ENCODE measurements around the gene AGMO.
A peak's percentile ranks its signal among the peaks of the same experiment; 100 is the strongest.

Gene AGMO

DNA sequence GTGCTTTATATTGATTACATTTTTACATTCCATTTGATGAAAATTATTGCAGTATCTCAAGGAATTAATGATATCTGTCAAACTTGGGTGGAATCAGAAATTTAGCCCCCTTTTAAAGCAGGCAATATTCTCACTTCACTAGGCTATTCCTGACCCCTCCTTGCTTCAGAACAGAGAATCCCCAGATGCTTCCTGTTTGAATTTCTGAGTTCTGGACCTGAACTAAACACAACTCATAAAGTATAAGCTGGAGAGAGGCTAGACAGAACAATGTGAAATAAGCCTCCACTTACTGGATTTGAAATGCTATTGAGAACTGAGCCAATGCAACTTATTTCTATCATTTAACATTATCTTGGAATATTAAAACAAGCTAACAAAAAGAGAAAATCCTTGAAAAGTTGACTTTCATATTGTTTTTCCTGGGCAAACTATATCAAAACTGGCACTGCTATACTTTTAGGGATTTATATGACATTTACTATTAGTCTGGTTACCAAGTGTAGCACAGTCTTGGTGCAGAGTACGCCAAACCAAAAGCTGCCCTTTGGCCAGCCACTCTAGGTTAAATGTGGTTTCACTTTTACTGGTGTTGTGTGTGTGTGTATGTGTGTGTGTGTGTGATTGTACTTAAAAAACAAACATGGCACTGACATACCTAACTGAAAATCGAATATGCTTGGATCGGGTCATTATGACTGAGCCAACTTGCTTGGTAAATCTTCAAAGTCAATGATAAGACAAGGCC, 19.0 kb upstream of the AGMO start:
- 81% methylated on average over 3 of the region's 3 CpGs for WGBS
- DNase-seq: peak; percentile 52

DNA sequence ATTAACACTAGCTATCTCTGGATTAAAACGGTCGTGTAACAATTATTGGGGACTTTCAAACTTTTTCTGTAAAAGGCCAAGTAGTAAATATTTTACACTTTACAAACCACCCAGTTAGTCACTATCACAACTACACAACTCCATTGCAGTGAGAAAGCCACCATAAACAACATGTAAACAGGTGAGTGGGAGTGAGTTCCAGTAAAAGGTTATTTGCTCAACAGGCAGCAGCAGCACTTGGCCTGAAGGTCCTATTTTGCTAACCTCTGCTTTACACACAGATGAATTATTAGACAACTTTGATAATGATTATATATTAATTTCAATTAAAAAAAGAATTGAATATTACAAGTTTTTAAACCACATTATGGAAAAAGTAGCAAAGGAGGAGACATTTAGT, 15.8 kb upstream of the AGMO start:
- no peaks in the 10 kb centered on the region for H3K27me3 ChIP-seq (ENCODE audit: control insufficient read depth in 1 of 2, insufficient read depth in 1 of 2, low read length in 2 of 2)
- no peak overlapping the region for H3K9ac ChIP-seq (ENCODE audit: low read length)
- no peak overlapping the region for H2BK12ac ChIP-seq (ENCODE audit: low read length in 2 of 2)
- H2AFZ ChIP-seq (ENCODE audit: low read depth, low read length): no peak overlapping the region
- H4K91ac ChIP-seq (ENCODE audit: low read length): no peak overlapping the region
- no peak overlapping the region for H3K4me2 ChIP-seq (ENCODE audit: low read length, poor library complexity, severe bottlenecking)
- H2BK15ac ChIP-seq (ENCODE audit: low read depth, poor library complexity, severe bottlenecking): no peak overlapping the region
- H4K8ac ChIP-seq (ENCODE audit: low read length): no peak overlapping the region
- no peak overlapping the region for H3K23ac ChIP-seq (ENCODE audit: low read length in 2 of 2)
- H3K4ac ChIP-seq (ENCODE audit: low read depth in 1 of 2, low read length in 2 of 2): no peak overlapping the region
- no peak overlapping the region for H2AK5ac ChIP-seq (ENCODE audit: low read length, severe bottlenecking)
- H3K27ac ChIP-seq (ENCODE audit: low read length, poor library complexity, severe bottlenecking): no peak overlapping the region
- H3K9me3 ChIP-seq (ENCODE audit: control insufficient read depth, low read length): no peaks in the 10 kb centered on the region
- no peak for DNase-seq
- H2BK120ac ChIP-seq (ENCODE audit: low read depth, low read length): no peak overlapping the region
- 100% methylated on average over 1 of the region's 2 CpGs for WGBS
- no peak overlapping the region for H3K4me3 ChIP-seq (ENCODE audit: insufficient read depth in 1 of 2, low read depth in 1 of 2, low read length in 2 of 2)
- H3K36me3 ChIP-seq (ENCODE audit: control insufficient read depth in 1 of 2, insufficient read depth in 2 of 2, low read depth in 1 of 2, low read length in 2 of 2): no peaks in the 10 kb centered on the region
- no peak overlapping the region for H3K18ac ChIP-seq (ENCODE audit: low read depth in 1 of 2, low read length in 2 of 2)
- H3K4me1 ChIP-seq (ENCODE audit: control insufficient read depth, insufficient read depth, low read depth, low read length): no peaks in the 10 kb centered on the region
- no peaks in the 10 kb centered on the region for H3K79me1 ChIP-seq (replicated peaks; ENCODE audit: low read length, poor library complexity, severe bottlenecking)
- no peak overlapping the region for H2BK5ac ChIP-seq (ENCODE audit: low read depth, low read length, poor library complexity, severe bottlenecking)
- H3K14ac ChIP-seq (ENCODE audit: low read length in 2 of 2): no peak overlapping the region

More for the DNA sequence above, 19.0 kb upstream of the AGMO start:
- Histone ChIP-seq H3K23ac (ENCODE audit: low read length in 2 of 2) (no peak overlapping the region), H3K27me3 (ENCODE audit: control insufficient read depth in 1 of 2, insufficient read depth in 1 of 2, low read length in 2 of 2) (no peaks in the 10 kb centered on the region), H3K9ac (ENCODE audit: low read length) (no peak overlapping the region), H3K18ac (ENCODE audit: low read depth in 1 of 2, low read length in 2 of 2) (no peak overlapping the region), H3K4ac (ENCODE audit: low read depth in 1 of 2, low read length in 2 of 2) (no peak overlapping the region), H3K4me2 (ENCODE audit: low read length, poor library complexity, severe bottlenecking) (no peak overlapping the region), H2AK5ac (ENCODE audit: low read length, severe bottlenecking) (no peak overlapping the region), H4K8ac (ENCODE audit: low read length) (no peak overlapping the region), H3K36me3 (ENCODE audit: control insufficient read depth in 1 of 2, insufficient read depth in 2 of 2, low read depth in 1 of 2, low read length in 2 of 2) (no peaks in the 10 kb centered on the region), H2BK5ac (ENCODE audit: low read depth, low read length, poor library complexity, severe bottlenecking) (no peak overlapping the region), H3K4me3 (ENCODE audit: insufficient read depth in 1 of 2, low read depth in 1 of 2, low read length in 2 of 2) (no peak overlapping the region), H3K4me1 (ENCODE audit: control insufficient read depth, insufficient read depth, low read depth, low read length) (no peaks in the 10 kb centered on the region), H2BK15ac (ENCODE audit: low read depth, poor library complexity, severe bottlenecking) (peak overlapping the region; percentile 29), H3K27ac (ENCODE audit: low read length, poor library complexity, severe bottlenecking) (no peak overlapping the region), H3K14ac (ENCODE audit: low read length in 2 of 2) (no peak overlapping the region), H4K91ac (ENCODE audit: low read length) (no peak overlapping the region), H3K79me1 (replicated peaks; ENCODE audit: low read length, poor library complexity, severe bottlenecking) (no peaks in the 10 kb centered on the region), H3K9me3 (ENCODE audit: control insufficient read depth, low read length) (peaks cover 16% of the 10 kb centered on the region), H2BK120ac (ENCODE audit: low read depth, low read length) (no peak overlapping the region), H2AFZ (ENCODE audit: low read depth, low read length) (no peak overlapping the region), H2BK12ac (ENCODE audit: low read length in 2 of 2) (no peak overlapping the region)

DNA sequence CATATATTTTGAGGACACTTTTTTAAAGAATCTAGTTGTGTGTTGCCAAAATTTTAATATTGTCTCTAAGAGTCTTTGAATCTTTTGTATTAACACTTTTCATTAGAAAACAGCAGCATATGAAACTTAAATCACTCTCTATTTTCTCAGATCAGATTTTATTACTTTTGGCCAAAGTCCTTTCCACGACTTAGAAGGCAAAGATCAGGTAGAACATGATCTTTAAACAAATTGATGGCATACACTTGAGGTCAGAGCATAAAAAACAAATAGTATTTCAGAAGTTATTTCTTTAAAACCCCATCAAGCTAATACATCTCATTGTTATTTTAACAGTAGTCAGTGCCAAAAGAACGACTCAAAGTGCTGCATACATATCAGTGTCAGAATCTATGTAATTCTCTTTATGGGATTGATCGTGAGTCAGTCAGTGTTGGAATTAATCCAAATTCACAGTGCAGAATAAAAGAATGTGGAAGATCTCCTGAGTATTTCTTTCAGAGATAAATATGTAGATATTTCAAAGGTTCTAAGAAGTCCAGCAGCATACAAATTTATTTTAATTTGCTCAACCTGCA, 9.6 kb upstream of the AGMO start:
- Histone ChIP-seq H3K36me3 (ENCODE audit: control insufficient read depth in 1 of 2, insufficient read depth in 2 of 2, low read depth in 1 of 2, low read length in 2 of 2) (no peaks in the 10 kb centered on the region), H3K4ac (ENCODE audit: low read depth in 1 of 2, low read length in 2 of 2) (no peak overlapping the region), H2BK5ac (ENCODE audit: low read depth, low read length, poor library complexity, severe bottlenecking) (no peak overlapping the region), H2BK12ac (ENCODE audit: low read length in 2 of 2) (no peak overlapping the region), H3K9ac (ENCODE audit: low read length) (no peak overlapping the region), H4K91ac (ENCODE audit: low read length) (no peak overlapping the region), H3K4me2 (ENCODE audit: low read length, poor library complexity, severe bottlenecking) (no peak overlapping the region), H3K27ac (ENCODE audit: low read length, poor library complexity, severe bottlenecking) (no peak overlapping the region), H3K4me3 (ENCODE audit: insufficient read depth in 1 of 2, low read depth in 1 of 2, low read length in 2 of 2) (no peak overlapping the region), H4K8ac (ENCODE audit: low read length) (no peak overlapping the region), H3K18ac (ENCODE audit: low read depth in 1 of 2, low read length in 2 of 2) (no peak overlapping the region), H3K79me1 (replicated peaks; ENCODE audit: low read length, poor library complexity, severe bottlenecking) (no peaks in the 10 kb centered on the region), H2AFZ (ENCODE audit: low read depth, low read length) (no peak overlapping the region), H3K27me3 (ENCODE audit: control insufficient read depth in 1 of 2, insufficient read depth in 1 of 2, low read length in 2 of 2) (no peaks in the 10 kb centered on the region), H2AK5ac (ENCODE audit: low read length, severe bottlenecking) (no peak overlapping the region), H3K14ac (ENCODE audit: low read length in 2 of 2) (no peak overlapping the region), H3K9me3 (ENCODE audit: control insufficient read depth, low read length) (no peaks in the 10 kb centered on the region), H2BK15ac (ENCODE audit: low read depth, poor library complexity, severe bottlenecking) (no peak overlapping the region), H3K4me1 (ENCODE audit: control insufficient read depth, insufficient read depth, low read depth, low read length) (no peaks in the 10 kb centered on the region), H2BK120ac (ENCODE audit: low read depth, low read length) (no peak overlapping the region), H3K23ac (ENCODE audit: low read length in 2 of 2) (no peak overlapping the region)
- no peak for DNase-seq
- 77% methylated on average over 3 of the region's 3 CpGs for WGBS

DNA sequence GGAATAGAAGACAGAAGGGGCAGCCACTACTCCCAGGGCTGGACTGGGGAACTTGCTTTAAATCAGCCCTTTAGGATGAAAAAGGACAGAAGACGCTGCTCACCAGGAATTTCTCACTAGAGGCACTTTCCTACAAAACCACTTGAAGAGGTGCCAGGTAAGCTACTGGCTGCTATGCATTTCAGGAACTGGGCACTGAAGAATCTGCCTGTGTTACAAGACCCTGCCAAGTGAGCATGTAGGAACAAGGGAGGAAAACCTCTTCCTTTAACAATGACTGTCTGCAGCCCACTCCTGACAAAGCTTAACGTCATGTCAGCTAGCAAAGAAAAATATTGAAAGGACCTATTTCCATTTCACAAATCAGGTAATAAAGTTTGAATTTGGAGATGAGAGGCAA, 5.8 kb upstream of the AGMO start:
- Histone ChIP-seq H3K9ac (ENCODE audit: low read length) (no peak overlapping the region), H3K36me3 (ENCODE audit: control insufficient read depth in 1 of 2, insufficient read depth in 2 of 2, low read depth in 1 of 2, low read length in 2 of 2) (no peaks in the 10 kb centered on the region), H4K8ac (ENCODE audit: low read length) (no peak overlapping the region), H3K79me1 (replicated peaks; ENCODE audit: low read length, poor library complexity, severe bottlenecking) (no peaks in the 10 kb centered on the region), H3K4me2 (ENCODE audit: low read length, poor library complexity, severe bottlenecking) (no peak overlapping the region), H2BK120ac (ENCODE audit: low read depth, low read length) (no peak overlapping the region), H3K18ac (ENCODE audit: low read depth in 1 of 2, low read length in 2 of 2) (no peak overlapping the region), H2AK5ac (ENCODE audit: low read length, severe bottlenecking) (no peak overlapping the region), H3K4me3 (ENCODE audit: insufficient read depth in 1 of 2, low read depth in 1 of 2, low read length in 2 of 2) (no peak overlapping the region), H3K9me3 (ENCODE audit: control insufficient read depth, low read length) (no peaks in the 10 kb centered on the region), H2BK5ac (ENCODE audit: low read depth, low read length, poor library complexity, severe bottlenecking) (no peak overlapping the region), H3K27me3 (ENCODE audit: control insufficient read depth in 1 of 2, insufficient read depth in 1 of 2, low read length in 2 of 2) (no peaks in the 10 kb centered on the region), H3K27ac (ENCODE audit: low read length, poor library complexity, severe bottlenecking) (no peak overlapping the region), H4K91ac (ENCODE audit: low read length) (no peak overlapping the region), H2BK12ac (ENCODE audit: low read length in 2 of 2) (no peak overlapping the region), H2AFZ (ENCODE audit: low read depth, low read length) (no peak overlapping the region), H2BK15ac (ENCODE audit: low read depth, poor library complexity, severe bottlenecking) (no peak overlapping the region), H3K23ac (ENCODE audit: low read length in 2 of 2) (no peak overlapping the region), H3K4me1 (ENCODE audit: control insufficient read depth, insufficient read depth, low read depth, low read length) (no peaks in the 10 kb centered on the region), H3K14ac (ENCODE audit: low read length in 2 of 2) (no peak overlapping the region), H3K4ac (ENCODE audit: low read depth in 1 of 2, low read length in 2 of 2) (no peak overlapping the region)
- WGBS: 75% methylated on average over 1 of the region's 2 CpGs
- no peak for DNase-seq

Measured in mesenchymal stem cell (in vitro differentiated cells and primary cell).